Measurements from ENCODE around the gene ARHGAP30. TPM values are rescaled to one million over a fixed set of nuclear protein-coding genes. Genes with fewer than 3 reads are reported as not detected.
"Not testable (repeated sequence)": the region's sequence is repeated elsewhere in the genome, so short reads cannot be mapped to it uniquely, and the experiment has no call there.

Gene ARHGAP30
- total and polyA plus RNA-seq, 9 donors = 1.6 to 9.3 (median 2.8) TPM

GRCh38 chr1:161021165-161021969 is 48.3 kb downstream of the ARHGAP30 start:
- peak; percentile 78 to 86 (median 82) for DNase-seq
- H3K27me3 ChIP-seq = no peaks in the 10 kb centered on the region
- no peaks in the 10 kb centered on the region for H3K36me3 ChIP-seq
- no peaks in the 10 kb centered on the region for H3K9me3 ChIP-seq
- TF ChIP-seq CTCF (IDR thresholded peaks at IDR 0.05) = no peak
- TF ChIP-seq POLR2A (IDR thresholded peaks at IDR 0.05) = no peak
- TF ChIP-seq EP300 (IDR thresholded peaks at IDR 0.05) = no peak
- H3K27ac ChIP-seq = peak overlapping the region; percentile 15 to 68
- 12 to 15% (median 15%) methylated on average over 30 to 34 of the region's 34 CpGs for WGBS, 3 donors
- peaks cover 2% of the 10 kb centered on the region for H3K4me1 ChIP-seq (ENCODE audit: insufficient read depth)
- peak overlapping the region; percentile 49 for H3K4me3 ChIP-seq
- intact Hi-C loops (cut with DNase I) = no loop called here

- peak within 1 kb of the TSS; percentile 15 to 68 for H3K27ac ChIP-seq
- no peaks in the 10 kb centered on the region for H3K36me3 ChIP-seq
- TF ChIP-seq CTCF (IDR thresholded peaks at IDR 0.05) (peak in 2 of 3 donors; percentile 30 to 59), POLR2A (IDR thresholded peaks at IDR 0.05) (no peak), EP300 (IDR thresholded peaks at IDR 0.05) (no peak)
- DNase-seq = peak; percentile 38 to 66 (median 60)
- peaks cover 2% of the 10 kb centered on the region for H3K4me1 ChIP-seq (ENCODE audit: insufficient read depth)
- 0 to 2% (median 1%) methylated on average over 32 to 36 of the region's 36 CpGs for WGBS, 3 donors
- peak within 1 kb of the TSS; percentile 49 for H3K4me3 ChIP-seq
- no peaks in the 10 kb centered on the region for H3K27me3 ChIP-seq
- intact Hi-C loops (cut with DNase I) = no loop called here
- no peaks in the 10 kb centered on the region for H3K9me3 ChIP-seq
Measured at GRCh38 chr1:161020509-161021164, 49.1 kb downstream of the ARHGAP30 start, which contains the start of gene F11R. F11R (minus strand) TSS chr1:161021152; CDS start chr1:161021073, 79 bp downstream.

- no peak for DNase-seq
- H3K36me3 ChIP-seq = no peaks in the 10 kb centered on the region
- intact Hi-C loops (cut with DNase I) = no loop called here
Measured at GRCh38 chr1:161019751-161020495, 49.8 kb downstream of the ARHGAP30 start.

GRCh38 chr1:161019111-161019660 is 50.5 kb downstream of the ARHGAP30 start:
- intact Hi-C loops (cut with DNase I); H3K36me3 ChIP-seq; H3K4me3 ChIP-seq; H3K4me1 ChIP-seq (ENCODE audit: insufficient read depth); H3K27ac ChIP-seq; H3K9me3 ChIP-seq; DNase-seq; H3K27me3 ChIP-seq: not testable (repeated sequence)
- WGBS, 3 donors = 88 to 95% (median 92%) methylated on average over 15 of the region's 15 CpGs

More at GRCh38 chr1:161019751-161020495, 49.8 kb downstream of the ARHGAP30 start:
- TF ChIP-seq EP300 (IDR thresholded peaks at IDR 0.05) (no peak), POLR2A (IDR thresholded peaks at IDR 0.05) (no peak), CTCF (IDR thresholded peaks at IDR 0.05) (no peak)
- Histone ChIP-seq H3K27me3 (no peaks in the 10 kb centered on the region), H3K4me3 (peak overlapping the region; percentile 49), H3K27ac (peak overlapping the region in 1 of 2 donors; percentile 68), H3K9me3 (no peaks in the 10 kb centered on the region), H3K4me1 (ENCODE audit: insufficient read depth) (peaks cover 2% of the 10 kb centered on the region)
- WGBS, 3 donors = 24 to 30% (median 25%) methylated on average over 10 of the region's 10 CpGs

All from ovary (tissue), 9 donors.